IPS-NIHi7 (cell line): Measurements from ENCODE around the gene BAHCC1.
A peak's percentile ranks its signal among the peaks of the same experiment; 100 is the strongest.

Source experiments
- DNase-seq: peaks from one replicate; pipeline ENCODE4 v3.0.0; 2012; ENCODE audit warnings: mixed read lengths; ENCODE audit errors: extremely low spot score

The BAHCC1 gene

GRCh38 chr17:81461607-81462500 is 66.6 kb downstream of the BAHCC1 start:
- DNase-seq = peak; percentile 58

GRCh38 chr17:81462506-81463125 is 67.4 kb downstream of the BAHCC1 start:
- no peak for DNase-seq

GRCh38 chr17:81463506-81463905 is 68.2 kb downstream of the BAHCC1 start:
- DNase-seq = no peak

GRCh38 chr17:81464586-81464985 is 69.3 kb downstream of the BAHCC1 start:
- DNase-seq = no peak

- DNase-seq = no peak
These were observed 70.7 kb downstream of the BAHCC1 start for GRCh38 chr17:81465910-81466309.

GRCh38 chr17:81466564-81467472 is 71.6 kb downstream of the BAHCC1 start:
- no peak for DNase-seq

GRCh38 chr17:81468111-81468769 is 73.0 kb downstream of the BAHCC1 start:
- no peak for DNase-seq

GRCh38 chr17:81468770-81469121 is 73.5 kb downstream of the BAHCC1 start:
- DNase-seq = no peak

GRCh38 chr17:81469266-81469665 is 74.0 kb downstream of the BAHCC1 start:
- no peak for DNase-seq

- DNase-seq = no peak
These were observed 75.2 kb downstream of the BAHCC1 start for GRCh38 chr17:81470270-81470943.

- no peak for DNase-seq
These were observed 75.9 kb downstream of the BAHCC1 start for GRCh38 chr17:81470944-81471817.

GRCh38 chr17:81471818-81472456 is 76.7 kb downstream of the BAHCC1 start:
- peak; percentile 85 for DNase-seq

GRCh38 chr17:81473019-81473418 is 77.8 kb downstream of the BAHCC1 start:
- no peak for DNase-seq

- DNase-seq = no peak
These were observed 79.7 kb downstream of the BAHCC1 start for GRCh38 chr17:81474958-81475357.

- DNase-seq = no peak
These were observed 80.8 kb downstream of the BAHCC1 start for GRCh38 chr17:81476097-81476496.

GRCh38 chr17:81476635-81477034 is 81.4 kb downstream of the BAHCC1 start:
- no peak for DNase-seq

- no peak for DNase-seq
These were observed 81.9 kb downstream of the BAHCC1 start for GRCh38 chr17:81477173-81477572.

- no peak for DNase-seq
These were observed 82.9 kb downstream of the BAHCC1 start for GRCh38 chr17:81478119-81478518.
